ENCODE measurements around the gene VIL1.

The VIL1 gene

GRCh38 chr2:218418717-218419458 is at the start of gene VIL1:
Gene VIL1, plus strand, starts transcription at chr2:218419123. Its CDS starts 4,656 bp downstream, at chr2:218423779.
- DNase-seq = no peak

DNA sequence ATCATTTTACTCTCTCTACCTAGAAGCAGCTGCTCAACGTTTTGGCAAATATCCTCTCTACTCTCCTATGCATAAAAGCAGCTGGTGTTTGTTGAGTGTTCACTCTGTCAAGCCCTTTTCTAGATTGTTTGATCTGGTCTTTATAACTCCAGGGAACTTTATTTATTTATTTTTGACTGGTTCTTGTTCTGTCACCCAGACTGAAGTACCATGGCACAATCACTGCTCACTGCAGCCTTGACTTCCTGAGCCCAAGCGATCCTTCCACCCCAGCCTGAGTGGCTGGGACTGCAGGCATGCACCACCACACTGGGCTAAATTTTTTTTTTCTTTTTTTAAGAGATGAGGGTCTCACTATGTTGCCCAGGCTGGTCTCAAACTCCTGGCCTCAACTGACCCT is 49.6 kb upstream of the VIL1 start:
- no peak for DNase-seq

DNA sequence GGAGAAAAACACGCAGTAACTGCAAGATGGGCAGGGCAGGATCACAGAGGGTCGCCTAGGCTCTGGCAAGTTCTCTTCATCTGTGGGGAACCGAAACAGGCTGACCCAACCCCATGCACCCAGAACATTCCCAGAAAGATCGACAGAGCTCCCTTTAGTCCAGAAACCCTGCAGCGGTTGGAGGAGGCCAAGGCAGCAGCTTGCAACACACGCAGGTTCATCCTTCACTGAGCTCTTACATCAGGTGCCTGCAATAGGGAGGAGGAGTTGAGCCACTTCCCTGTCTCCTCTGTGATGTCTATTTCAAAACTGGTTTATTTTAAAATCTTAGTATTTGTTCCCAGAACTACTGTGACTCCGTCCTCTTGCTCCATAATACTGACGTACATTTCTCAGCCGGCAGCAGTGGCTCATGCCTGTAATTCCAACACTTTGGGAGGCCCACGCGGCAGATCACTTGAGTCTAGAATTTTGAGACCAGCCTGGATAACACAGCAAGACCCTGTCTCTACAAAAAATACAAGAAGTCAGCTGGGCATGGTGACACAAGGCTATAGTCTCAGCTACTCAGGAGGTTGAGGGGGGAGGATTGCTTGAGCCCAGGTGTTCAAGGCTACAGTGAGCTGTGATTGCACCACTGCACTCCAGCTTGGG is 48.4 kb upstream of the VIL1 start:
- no peak for DNase-seq

DNA sequence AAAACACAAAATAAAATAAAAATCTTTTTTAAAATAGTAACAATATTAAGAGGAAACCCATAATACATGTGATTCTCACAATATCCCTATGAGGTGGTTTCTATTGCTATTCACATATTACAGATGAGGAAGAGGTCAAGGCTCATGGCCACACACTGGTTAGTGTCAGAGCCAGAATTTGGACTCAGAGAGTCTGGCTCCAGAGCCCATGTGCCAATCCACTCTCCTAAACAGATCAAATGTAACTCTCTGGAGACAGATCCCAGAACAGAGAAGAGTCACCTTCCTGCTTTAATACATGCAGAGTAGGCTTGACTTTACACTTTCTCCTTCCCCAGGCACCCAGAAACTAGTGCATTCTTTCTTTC is 47.0 kb upstream of the VIL1 start:
- no peak for DNase-seq

- no peak for DNase-seq
These were observed 44.1 kb upstream of the VIL1 start for GRCh38 chr2:218374795-218375194.

- DNase-seq = no peak
These were observed 43.7 kb upstream of the VIL1 start for GRCh38 chr2:218375212-218375611.

DNA sequence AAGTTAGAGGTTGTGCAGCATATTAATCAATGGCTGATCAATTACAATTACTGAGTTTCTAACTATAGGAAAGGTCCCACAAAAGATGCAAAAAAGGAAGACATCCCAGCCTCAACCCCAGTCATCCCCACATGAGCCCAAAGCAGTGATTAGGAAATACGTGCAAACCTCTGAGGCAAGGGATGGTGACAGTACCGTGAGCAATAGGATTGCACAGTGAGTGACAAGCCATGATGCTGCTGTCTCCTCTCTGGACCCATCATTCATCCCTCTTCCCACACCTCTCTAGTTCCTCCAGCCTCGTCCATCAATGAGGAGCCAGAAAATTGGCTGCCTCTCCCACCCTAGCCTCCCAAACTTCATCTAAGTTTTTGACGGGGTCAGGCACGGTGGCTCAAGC is 40.9 kb upstream of the VIL1 start:
- DNase-seq = no peak

DNA sequence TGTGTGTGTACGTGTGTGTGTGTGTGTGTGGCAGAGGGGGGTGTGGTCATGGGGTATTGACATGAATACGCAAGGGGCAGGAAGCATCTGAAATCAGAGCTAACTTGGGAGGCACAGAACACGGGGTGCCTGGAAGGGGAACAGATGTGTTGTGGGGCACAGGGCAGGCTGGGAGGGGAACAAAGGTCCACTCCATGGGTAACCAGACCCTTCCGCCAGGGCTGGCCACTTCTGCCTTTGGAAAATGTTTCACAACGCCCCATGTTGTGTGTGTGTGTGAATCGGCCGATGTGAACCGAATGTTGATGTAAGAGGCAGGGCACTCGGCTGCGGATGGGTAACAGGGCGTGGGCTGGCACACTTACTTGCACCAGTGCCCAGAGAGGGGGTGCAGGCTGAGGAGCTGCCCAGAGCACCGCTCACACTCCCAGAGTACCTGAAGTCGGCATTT is 37.0 kb upstream of the VIL1 start, which contains the start of gene SLC11A1:
SLC11A1 (plus strand) TSS at position 358 of the 451 bp plus-strand sequence. CDS start 96 bp downstream, outside the sequence.
- DNase-seq = no peak

DNA sequence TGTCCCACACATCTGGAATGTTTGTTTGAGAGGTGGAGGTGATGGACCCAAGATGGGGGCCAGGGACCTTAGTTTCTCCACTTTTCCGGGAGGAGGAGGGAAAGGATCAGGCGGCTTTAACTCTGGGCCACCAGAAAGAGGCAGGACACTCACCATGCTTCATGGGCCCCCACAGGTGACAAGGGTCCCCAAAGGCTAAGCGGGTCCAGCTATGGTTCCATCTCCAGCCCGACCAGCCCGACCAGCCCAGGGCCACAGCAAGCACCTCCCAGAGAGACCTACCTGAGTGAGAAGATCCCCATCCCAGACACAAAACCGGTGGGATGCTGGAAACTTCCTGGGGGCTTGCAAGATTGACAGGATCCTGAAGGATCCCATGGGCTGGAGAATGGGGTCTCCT is 36.1 kb upstream of the VIL1 start:
- DNase-seq = no peak

GRCh38 chr2:218383892-218384519 is 34.9 kb upstream of the VIL1 start:
- DNase-seq = no peak

DNA sequence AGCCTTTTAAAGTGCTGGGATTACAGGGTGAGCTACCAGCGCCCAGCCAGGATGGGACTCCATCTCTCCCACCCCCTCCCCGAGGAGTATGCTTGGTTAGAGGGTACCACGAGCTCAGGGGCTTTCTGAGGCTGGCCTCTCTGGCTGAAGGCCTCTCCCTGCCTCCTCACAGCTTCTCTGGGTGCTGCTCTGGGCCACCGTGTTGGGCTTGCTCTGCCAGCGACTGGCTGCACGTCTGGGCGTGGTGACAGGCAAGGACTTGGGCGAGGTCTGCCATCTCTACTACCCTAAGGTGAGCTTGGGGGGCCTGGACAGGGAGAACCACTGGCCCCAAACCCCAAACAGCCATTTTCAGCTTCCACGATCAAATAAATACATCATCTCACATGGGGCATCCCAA is 33.9 kb upstream of the VIL1 start:
- no peak for DNase-seq

DNA sequence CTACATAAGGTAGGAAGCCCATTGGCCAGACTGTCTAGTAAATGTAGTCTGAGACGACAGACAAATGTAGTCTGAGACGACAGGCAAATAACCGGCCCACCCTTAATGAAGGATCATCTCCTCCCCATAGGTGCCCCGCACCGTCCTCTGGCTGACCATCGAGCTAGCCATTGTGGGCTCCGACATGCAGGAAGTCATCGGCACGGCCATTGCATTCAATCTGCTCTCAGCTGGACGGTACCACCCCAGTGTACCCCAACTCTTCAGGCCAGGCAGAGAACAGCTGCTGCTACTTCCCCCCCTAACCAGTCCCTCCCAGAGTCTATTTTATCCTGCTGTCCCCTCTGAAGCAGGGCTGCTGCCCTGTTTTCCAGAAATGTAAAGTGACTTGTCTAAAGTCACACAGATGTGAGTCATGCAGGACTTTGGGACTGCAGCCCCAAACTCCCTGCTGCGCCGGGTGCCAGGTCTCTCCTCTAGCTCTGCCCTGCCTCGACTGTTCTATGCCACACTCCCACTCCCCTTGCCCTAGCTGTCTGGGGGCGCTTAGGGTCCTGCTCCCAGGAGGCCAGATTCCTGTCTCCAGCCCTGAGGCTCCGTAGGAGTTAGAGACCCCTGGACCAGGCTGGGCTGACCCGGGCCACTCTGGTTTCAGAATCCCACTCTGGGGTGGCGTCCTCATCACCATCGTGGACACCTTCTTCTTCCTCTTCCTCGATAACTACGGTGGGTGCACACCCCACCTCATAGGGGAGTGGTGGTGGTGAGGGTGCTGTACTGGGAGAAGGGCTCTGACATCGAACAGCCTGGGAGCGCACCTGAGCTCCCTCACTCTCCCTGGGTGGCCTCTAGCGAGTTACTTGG is 32.2 kb upstream of the VIL1 start:
- DNase-seq = no peak

GRCh38 chr2:218387369-218388194 is 31.3 kb upstream of the VIL1 start:
- DNase-seq = no peak

DNA sequence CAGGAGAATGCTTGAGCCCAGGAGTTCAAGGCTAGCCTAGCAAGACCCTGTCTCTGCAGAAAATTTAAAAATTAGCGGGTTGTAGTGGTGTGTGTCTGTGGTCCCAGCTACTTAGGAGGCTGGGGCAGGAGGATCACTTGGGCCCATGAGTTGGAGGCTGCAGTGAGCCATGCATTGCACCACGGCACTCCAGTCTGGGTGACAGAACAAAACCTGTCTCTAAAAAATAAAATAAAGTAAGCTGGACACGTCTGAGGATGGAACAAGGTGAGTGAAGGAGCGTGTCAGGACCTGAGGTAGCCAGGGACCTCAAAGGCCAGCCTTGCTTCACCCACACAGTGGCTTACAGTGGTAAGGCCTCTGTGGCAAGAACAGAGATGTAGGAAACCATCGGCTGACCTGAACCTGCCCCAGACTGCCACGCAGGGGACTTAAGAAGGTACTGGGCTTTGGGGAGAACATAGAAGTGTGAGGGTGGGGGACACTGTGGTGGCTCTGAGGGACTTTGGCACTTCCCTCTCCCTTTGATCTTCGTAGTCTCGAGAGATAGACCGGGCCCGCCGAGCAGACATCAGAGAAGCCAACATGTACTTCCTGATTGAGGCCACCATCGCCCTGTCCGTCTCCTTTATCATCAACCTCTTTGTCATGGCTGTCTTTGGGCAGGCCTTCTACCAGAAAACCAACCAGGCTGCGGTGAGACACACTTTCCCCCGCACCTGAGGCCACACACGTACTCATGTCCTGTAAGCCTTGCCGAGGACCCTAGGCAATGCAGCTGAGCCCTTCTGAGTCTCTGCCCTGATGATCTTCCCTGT is 29.4 kb upstream of the VIL1 start:
- DNase-seq = no peak

GRCh38 chr2:218391202-218391601 is 27.7 kb upstream of the VIL1 start:
- DNase-seq = no peak

GRCh38 chr2:218392459-218392858 is 26.5 kb upstream of the VIL1 start:
- no peak for DNase-seq

DNA sequence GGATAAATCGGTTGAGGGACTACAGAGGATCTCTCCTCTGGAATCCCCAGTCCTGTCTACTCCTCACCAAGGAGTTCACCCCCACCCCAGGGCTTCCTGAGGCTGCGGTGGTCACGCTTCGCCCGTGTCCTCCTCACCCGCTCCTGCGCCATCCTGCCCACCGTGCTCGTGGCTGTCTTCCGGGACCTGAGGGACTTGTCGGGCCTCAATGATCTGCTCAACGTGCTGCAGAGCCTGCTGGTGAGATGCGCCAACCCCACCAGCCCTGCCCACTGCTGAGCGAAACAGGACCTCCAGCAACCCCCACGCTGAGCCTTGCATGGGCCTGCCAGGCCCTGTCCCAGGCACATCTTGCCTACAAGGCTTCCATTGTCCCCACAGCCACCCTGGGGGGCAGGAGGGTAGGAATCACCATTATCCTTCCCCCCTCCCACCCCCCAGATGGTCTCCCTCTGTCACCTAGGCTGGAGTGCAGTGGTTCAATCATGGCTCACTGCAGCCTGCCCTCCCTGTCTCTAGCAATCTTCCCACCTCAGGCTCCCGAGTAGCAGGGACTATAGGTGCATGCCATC is 25.9 kb upstream of the VIL1 start:
- no peak for DNase-seq

DNA sequence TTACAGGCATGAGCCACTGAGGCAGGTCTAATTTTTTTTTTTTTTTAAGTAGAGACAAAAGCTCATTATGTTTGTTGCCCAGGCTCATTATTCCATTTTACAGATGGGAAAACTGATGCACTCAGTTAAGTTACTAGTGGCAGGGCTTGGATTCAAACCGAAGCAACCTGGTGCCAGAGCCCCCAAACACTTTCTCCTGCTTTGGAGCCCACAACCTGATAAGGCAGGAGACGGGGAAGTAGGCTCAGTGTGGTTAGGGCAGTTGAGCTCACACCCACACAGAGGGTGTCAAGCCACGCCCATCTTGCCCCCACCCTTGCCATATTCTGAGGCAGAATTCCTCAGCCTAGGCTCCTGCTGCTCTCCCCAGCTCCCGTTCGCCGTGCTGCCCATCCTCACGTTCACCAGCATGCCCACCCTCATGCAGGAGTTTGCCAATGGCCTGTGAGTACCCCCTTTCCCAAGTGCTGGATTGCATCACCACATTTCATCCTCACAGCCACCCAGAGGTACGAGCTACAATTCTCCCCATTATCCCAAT is 25.1 kb upstream of the VIL1 start:
- no peak for DNase-seq

DNA sequence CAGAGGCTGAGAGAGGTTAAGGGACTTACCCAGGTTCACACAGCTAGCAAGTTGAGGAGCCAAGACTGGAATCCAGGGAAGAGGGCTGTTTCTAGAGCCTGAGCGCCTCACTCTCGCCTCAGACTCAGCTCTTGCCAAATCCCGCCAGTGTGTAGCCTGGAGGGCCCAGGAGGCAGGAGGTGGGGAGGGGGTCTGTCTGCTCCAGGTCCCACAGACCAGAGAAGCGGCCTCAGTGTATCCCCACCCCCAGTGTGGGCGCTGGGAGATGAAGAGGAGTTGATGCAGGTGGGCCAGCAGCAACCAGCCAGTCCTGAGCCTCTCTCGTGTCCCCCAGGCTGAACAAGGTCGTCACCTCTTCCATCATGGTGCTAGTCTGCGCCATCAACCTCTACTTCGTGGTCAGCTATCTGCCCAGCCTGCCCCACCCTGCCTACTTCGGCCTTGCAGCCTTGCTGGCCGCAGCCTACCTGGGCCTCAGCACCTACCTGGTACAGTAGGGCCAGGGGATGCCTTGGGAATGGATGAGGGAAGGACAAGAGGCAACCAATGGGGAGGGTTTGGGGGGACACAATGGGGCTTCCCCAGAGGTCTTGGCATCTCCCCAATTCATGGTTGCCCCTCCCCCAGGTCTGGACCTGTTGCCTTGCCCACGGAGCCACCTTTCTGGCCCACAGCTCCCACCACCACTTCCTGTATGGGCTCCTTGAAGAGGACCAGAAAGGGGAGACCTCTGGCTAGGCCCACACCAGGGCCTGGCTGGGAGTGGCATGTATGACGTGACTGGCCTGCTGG is 24.4 kb upstream of the VIL1 start:
- DNase-seq = no peak

- DNase-seq = no peak
These were observed 23.9 kb upstream of the VIL1 start for GRCh38 chr2:218395090-218395444.

All from activated CD4-positive, alpha-beta T cell treated with anti-CD3 and anti-CD28 coated beads for 48 hours (primary cell).